Measurements from ENCODE around the gene CYP2D6.

Gene CYP2D6

GRCh38 chr22:42079319-42080251 lies 51.0 kb downstream of the CYP2D6 start, which contains the start of gene SMDT1:
TSS of gene SMDT1 (plus strand) at chr22:42079700. CDS start at chr22:42079769, 69 bp downstream.
- peak; percentile 96 for DNase-seq

DNA sequence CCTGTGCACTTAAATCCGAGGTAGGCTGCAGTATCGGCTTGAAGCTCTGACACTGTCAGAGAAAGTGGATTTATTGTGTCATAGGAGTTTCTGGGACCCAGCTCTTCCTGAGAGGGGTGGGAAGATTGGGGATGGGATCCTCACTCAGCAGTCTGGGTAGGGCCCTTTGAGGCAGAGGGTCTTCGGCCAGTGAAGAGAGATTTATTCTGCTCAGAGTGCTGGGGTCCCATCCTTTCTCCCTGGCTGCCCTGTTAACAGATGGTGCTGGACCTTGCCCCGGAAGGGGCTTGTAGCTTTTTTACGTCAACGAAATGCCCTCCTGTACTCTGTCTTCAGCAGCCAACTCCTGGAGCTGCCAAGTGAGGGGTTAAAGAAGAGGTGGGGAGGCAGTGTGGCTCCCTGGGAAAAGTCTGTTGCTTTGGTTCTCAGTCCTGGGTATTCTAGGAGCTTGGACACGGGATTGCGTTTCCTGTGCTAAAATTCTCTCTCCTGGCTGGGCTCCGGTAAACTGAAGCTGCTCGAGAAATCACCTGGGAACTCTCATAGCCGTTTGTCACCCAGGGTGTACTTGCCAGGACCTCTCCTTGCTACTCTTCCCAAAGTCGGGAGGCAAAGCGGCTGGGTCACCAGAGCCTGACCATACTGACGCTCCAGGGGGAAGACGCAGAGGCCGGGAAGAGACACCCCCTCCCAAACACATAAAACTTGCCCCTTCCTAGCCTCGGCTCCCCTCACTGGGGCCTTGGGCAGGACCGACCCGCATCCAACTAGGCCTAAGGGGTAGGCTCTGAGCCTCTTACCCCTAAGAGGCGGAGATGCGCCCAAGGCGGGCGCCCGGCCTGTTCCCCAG lies 51.9 kb downstream of the CYP2D6 start:
- no peak for DNase-seq

- DNase-seq, result peak; percentile 14
Measured at GRCh38 chr22:42077486-42078125, 53.0 kb downstream of the CYP2D6 start.

- DNase-seq, result no peak
Measured at GRCh38 chr22:42076764-42077485, 53.7 kb downstream of the CYP2D6 start.

All from DMS153 (cell line).